SKM-1 treated with dmso at 0.1 percent for 144 hours (cell line): ENCODE results near the gene PRKN.

Experiments
- DNase-seq: peaks from one replicate; lab custom pipeline; 2025; ENCODE audit not compliant: unreplicated experiment; lab: John Stamatoyannopoulos, UW

PRKN gene

DNA sequence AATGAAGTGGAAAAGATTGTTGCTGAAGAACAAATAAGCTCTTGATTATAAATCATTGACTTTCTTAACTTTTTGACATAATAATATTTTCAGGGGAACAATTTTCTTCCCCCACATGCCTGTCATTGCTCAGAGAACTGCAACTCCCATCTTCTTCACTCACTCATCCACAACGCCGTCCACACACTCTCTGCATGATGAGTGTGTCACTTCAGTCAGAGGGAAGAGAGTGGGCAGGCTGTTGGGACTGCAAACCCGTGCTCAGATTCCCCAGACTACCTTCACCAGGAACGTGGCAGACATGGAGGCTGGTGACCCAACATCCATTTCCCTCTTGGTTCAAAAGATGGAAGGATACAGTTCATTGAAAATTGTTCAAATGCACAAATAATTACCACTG lies 650.8 kb downstream of the PRKN start:
- DNase-seq = no peak

GRCh38 chr6:162074641-162075275 lies 652.8 kb downstream of the PRKN start:
- no peak for DNase-seq

GRCh38 chr6:162070639-162071038 lies 656.9 kb downstream of the PRKN start:
- no peak for DNase-seq

GRCh38 chr6:162069995-162070394 lies 657.6 kb downstream of the PRKN start:
- no peak for DNase-seq

DNA sequence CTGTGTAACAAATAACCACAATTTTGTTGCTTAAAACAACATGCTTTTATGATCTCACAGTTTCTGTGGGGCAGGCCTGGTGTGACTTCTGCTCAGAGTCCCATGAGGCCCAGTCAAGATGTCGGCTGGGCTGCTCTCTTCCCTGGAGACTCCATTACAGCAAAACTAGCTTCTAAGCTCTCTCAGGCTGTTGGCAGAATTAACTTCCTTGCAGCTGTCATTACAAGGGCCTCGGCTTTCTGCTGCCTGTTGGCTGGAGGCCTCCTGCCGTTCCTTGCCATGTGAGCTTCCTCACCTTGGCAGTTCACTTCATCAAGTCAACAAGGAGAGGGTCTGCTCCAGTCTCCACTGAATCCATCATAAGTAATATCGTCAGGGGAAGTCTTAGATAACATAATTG lies 659.2 kb downstream of the PRKN start:
- DNase-seq = no peak

- DNase-seq = no peak
These were observed 663.9 kb downstream of the PRKN start for GRCh38 chr6:162063666-162064065.

DNA sequence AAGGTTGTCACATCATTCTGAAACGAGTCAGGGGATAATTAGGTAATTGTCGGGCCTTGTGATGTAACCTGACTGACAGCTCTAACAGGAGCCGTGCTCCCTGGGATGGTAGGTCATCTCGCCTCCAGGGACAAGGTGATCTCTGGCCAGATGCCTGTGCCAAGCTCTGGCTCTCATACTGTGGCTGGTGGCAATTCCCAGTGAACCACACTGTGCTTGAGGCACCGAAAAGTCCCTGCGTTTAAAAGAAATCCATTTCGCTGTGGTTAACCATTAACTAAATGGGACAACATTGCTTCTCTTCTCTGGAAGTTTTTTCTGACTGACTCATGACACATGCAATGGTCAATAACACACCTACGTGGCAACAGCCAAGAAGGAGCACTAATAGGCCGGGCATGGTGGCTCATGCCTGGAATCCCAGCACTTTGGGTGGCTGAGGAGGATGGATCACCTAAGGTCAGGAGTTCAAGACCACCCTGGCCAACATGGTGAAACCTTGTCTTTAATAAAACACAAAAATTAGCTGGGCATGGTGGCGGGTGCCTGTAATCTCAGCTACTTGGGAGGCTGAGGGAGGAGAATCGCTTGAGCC lies 669.2 kb downstream of the PRKN start:
- no peak for DNase-seq

- no peak for DNase-seq
These were observed 670.8 kb downstream of the PRKN start for GRCh38 chr6:162056745-162057144.

- no peak for DNase-seq
These were observed 671.5 kb downstream of the PRKN start for GRCh38 chr6:162056061-162056460.

DNA sequence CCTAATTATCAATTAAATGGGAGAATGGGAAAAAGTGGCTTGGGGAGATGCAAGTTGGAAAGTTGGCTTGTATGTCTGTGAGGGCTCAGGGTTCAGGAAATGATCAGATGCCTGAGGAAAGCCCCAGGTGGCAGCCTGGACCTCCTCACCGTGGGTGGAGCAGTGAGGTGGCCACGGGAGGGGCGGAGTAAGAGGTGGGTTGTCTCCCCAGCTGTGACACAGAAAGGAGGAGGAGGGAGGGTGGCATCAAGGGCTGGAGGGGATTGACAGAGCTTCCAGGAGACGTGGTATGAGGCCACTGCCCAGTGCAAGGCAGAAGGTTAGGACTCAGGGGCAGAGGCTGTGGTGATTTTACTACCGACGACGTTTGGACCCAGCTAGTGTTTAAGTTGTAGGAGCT lies 672.2 kb downstream of the PRKN start:
- DNase-seq = no peak

DNA sequence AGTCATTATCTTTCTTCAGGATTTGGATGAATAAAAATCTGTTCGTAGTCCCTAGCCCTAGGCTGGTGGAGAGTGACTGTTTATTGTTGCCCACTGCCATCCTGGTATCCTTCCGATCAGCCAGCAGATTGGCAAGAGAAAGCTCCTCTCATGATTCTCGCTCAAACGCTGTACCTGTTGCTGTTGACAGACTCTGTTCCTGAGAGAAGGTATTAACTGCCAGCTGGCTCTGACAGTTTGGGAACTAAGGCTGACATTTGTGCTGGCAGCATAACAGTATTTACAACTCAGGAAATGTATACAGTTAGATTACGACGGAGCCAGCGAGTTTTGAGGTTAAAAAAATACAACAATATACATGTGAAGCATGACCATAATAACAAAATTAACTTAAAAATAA lies 674.5 kb downstream of the PRKN start:
- DNase-seq = no peak

DNA sequence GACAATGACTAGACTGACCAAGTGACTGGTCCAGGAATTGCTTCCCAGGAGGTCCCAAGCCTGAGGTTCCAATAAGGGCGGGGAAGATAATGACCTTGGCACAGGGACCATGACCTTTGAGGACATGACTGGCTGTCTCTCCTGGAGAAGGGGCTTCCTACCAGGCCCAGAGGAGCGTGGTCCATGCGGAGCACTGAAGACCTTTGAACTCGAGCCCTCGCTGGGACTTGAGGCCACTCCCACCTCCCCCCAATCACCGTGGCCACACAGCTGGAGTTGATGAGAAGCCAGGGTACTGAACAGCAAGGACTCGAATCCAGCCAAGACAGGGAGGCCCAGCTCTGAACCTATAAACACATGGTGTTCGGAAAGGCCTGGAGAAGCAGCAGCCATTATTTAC lies 677.0 kb downstream of the PRKN start:
- no peak for DNase-seq

DNA sequence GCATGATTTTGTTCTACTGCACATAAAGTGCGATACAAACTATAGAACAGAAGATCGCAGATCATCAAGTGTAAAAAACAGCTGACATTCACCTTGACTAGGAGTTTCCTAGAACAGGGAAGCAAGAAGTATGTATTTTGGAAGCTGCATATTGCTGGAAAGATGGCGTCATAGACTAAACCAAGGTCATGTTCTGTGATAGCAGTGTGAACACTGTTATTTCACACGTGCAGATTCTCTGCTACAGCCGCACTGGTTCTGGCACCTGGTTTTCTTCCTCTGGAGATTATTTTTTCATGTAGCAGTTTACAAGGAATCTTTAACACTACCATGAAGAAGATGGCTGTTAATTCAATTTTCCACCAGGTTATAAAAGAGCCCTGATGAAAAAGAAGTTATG lies 681.2 kb downstream of the PRKN start:
- no peak for DNase-seq

DNA sequence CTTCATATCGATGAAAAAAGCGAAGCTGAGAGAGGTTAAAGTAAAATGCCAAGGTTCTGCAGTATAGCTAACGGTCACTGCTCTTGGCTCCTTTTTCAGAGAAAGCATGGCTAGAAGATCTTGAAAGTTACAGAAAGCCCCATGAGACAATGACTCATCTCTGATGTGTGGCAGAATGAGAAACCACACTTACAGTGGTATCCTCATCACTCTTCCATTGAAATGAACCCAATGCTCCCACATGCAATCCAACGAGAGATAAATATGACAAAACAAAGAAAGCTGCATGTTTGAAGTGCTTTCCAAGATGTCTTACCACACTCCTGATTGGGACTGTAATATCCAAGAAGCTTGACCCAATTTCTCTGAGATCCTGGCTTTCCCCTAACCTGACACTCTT lies 694.9 kb downstream of the PRKN start:
- DNase-seq = no peak

GRCh38 chr6:162029873-162030576 lies 697.5 kb downstream of the PRKN start:
- no peak for DNase-seq

DNA sequence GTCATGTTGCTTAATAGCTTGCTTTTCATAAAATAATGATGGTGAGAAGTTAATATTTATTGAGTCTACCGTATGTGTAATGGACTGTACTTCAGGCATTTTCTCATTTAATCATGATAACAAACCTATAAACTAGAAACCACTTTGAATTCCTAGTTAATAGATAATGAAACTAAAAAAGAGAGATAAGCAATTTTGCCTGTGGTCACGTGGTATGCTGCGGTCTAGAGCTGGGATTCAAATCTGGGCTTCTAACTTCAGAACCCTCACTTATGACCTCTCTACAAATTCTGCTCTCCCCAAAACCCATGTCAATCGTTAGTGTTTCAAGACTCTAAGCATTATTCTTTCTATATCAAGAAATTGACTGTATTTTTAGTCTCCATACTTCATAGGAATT lies 700.7 kb downstream of the PRKN start:
- no peak for DNase-seq

GRCh38 chr6:162026031-162026430 lies 701.5 kb downstream of the PRKN start:
- no peak for DNase-seq

- DNase-seq = no peak
These were observed 708.2 kb downstream of the PRKN start for GRCh38 chr6:162019349-162019748.

GRCh38 chr6:162017536-162017935 lies 710.0 kb downstream of the PRKN start:
- no peak for DNase-seq

- DNase-seq = no peak
These were observed 713.3 kb downstream of the PRKN start for GRCh38 chr6:162014069-162014811.

DNA sequence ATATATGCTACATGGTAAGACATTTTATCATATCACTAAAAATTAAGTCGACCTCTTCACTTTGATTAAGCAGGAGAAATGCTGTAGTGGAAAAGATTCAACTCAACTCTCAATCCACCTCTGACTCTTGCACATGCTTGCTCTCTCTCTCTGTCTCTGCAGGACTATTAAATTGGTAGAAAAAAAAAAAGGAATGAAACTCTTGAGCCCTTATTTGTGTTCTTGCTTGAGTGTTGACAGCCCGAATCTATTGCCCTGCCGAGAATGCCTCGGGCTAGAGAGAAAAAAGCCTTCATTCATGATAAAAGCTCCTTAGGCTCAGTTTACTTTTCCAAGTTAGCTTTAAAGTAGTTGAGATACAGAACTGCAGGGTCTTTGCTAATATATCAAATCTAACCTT lies 722.2 kb downstream of the PRKN start:
- no peak for DNase-seq

DNA sequence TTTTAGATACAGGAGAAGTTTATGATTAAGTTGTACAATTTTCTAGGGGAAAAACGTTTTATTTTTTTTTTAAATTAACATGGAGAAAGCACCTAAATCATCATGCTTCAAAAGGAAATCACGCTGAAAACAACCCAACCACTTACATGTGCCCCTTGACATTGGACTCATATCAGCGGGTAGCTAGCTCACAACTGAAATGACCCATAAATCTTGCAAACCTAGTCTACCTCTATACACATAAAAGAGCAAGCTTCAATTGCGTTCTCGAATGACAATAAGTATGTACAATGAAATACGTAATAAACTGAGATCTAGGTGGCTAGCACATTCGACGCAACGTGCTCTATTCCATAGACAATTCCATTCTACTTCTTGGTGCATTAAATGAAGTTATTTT lies 730.8 kb downstream of the PRKN start:
- DNase-seq = no peak
